Measurements from ENCODE around the gene PSORS1C2.

PSORS1C2 gene

GRCh38 chr6:31135710-31136109 is 3.2 kb downstream of the PSORS1C2 start:
- DNase-seq, result no peak

- DNase-seq, result no peak
Measured at GRCh38 chr6:31132806-31133205, 6.1 kb downstream of the PSORS1C2 start.

- no peak for DNase-seq
Measured at GRCh38 chr6:31131595-31131994, 7.3 kb downstream of the PSORS1C2 start.

- DNase-seq, result no peak
Measured at GRCh38 chr6:31130751-31131150, 8.1 kb downstream of the PSORS1C2 start.

DNA sequence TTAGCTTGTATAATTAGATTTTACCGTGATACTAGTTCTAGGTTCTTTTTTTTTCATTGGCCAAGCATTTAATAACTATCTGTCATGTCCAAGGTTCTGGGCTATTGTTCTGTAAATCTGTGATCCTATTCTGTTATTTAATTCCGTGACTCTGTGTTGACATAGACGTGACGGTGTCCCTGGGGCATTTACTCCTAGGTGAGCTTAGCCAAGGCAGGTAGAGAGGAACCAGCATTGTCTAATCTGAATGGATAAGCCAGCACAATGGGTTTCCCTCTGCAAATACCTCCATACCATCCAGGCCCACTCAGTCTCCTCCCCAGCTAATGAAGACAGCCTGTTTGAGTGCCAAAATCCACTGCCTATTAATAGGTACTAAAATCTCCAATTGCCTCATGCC is 9.7 kb downstream of the PSORS1C2 start:
- DNase-seq, result no peak

- DNase-seq, result no peak
Measured at GRCh38 chr6:31128093-31128676, 10.7 kb downstream of the PSORS1C2 start.

- no peak for DNase-seq
Measured at GRCh38 chr6:31126396-31127175, 12.3 kb downstream of the PSORS1C2 start.

- no peak for DNase-seq
Measured at GRCh38 chr6:31125586-31126363, 13.1 kb downstream of the PSORS1C2 start.

GRCh38 chr6:31125162-31125561 is 13.7 kb downstream of the PSORS1C2 start:
- no peak for DNase-seq

GRCh38 chr6:31122791-31123706 is 15.8 kb downstream of the PSORS1C2 start:
- no peak for DNase-seq

- no peak for DNase-seq
Measured at GRCh38 chr6:31121131-31121790, 17.6 kb downstream of the PSORS1C2 start.

- no peak for DNase-seq
Measured at GRCh38 chr6:31120151-31120915, 18.5 kb downstream of the PSORS1C2 start, which contains the start of gene CDSN. Gene CDSN, minus strand, starts transcription at chr6:31120446. Its CDS starts 27 bp downstream, at chr6:31120419.

DNA sequence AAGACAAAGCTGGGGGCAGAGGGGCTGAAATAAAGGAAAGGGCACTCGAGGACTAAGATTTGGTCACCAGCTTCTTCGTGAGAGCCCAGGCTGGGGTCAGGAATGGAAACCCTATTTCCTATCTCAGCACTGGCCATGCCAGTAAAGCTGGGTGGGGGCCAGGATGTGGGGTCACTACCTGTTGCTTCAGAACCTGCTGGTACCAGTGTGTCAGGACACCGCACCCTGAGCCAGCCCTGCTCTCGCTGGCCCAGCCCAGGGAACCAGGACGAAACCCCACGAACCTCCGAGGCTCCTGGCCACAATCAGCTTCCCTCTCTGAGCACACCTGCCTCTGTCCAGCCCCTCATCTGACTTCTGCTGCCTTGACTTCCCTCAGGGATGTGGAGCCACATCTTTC is 20.7 kb downstream of the PSORS1C2 start:
- DNase-seq, result no peak

GRCh38 chr6:31116661-31117385 is 22.0 kb downstream of the PSORS1C2 start:
- DNase-seq, result no peak

GRCh38 chr6:31115941-31116560 is 22.8 kb downstream of the PSORS1C2 start:
- no peak for DNase-seq

- DNase-seq, result no peak
Measured at GRCh38 chr6:31114970-31115849, 23.7 kb downstream of the PSORS1C2 start.

DNA sequence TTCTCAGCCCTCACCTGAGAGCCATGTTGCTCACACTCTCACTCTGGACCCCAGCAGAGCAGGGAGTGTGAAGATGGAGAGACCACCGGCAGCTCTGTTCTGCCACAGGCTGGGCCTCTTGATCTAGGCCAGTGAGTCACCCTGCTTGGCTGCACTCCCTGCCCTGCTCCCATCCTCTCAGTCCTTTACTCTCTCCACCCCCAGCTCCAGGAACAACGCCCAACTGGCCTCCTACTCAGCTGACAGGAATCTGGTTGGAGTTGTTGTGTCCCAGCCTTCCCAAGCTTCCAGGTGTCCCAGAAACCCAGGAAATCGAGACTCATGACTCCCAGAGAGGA is 24.4 kb downstream of the PSORS1C2 start, which contains the start of gene PSORS1C1:
PSORS1C1 (plus strand) TSS at position 260 of the 338 bp plus-strand sequence. CDS start 14,833 bp downstream, outside the sequence.
- DNase-seq, result no peak

GRCh38 chr6:31113861-31114540 is 24.9 kb downstream of the PSORS1C2 start:
- no peak for DNase-seq
